CD4-positive, alpha-beta T cell treated with Interleukin-17A for 1 hour (primary cell): ENCODE results near the gene GCAT.
"Not testable (repeated sequence)": the region's sequence is repeated elsewhere in the genome, so short reads cannot be mapped to it uniquely, and the experiment has no call there.

Source experiments
- DNase-seq: peaks from one replicate; pipeline ENCODE4 v3.0.0-alpha.2; 2020

The GCAT gene

GRCh38 chr22:37782340-37783168, 25.2 kb upstream of the GCAT start:
- DNase-seq: no peak

DNA sequence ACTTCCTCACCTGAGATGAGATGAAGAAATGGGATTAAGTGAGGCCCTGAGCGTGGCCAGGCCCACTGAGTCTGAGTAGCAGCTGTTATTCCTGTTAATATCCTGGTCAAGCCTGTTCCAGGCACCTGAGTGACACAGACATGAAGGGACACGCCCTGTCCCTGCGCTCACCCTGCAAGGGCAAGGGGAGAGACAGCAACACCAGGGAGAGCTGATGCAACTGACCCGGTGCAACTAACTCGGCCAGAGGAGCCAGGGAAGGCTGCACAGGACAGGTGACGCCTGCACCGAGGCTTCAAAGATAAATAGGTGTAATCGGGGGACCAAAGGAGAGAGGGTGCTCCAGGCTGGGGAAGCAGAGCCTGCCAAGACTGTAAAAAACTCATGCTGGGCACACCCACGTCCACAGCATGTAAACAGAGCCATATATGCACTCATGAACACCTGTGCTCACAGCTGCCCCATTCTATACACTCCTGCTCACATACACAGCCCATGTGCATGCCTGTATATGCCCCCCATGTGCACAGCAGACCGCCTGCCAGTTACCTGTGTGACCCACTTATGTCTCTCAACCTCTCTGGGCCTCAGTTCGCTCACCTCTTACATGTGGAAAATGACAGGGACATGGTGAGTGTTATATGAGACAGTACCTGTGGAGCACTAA, 22.8 kb upstream of the GCAT start:
- DNase-seq: no peak

GRCh38 chr22:37790234-37790633, 17.5 kb upstream of the GCAT start:
- no peak for DNase-seq

DNA sequence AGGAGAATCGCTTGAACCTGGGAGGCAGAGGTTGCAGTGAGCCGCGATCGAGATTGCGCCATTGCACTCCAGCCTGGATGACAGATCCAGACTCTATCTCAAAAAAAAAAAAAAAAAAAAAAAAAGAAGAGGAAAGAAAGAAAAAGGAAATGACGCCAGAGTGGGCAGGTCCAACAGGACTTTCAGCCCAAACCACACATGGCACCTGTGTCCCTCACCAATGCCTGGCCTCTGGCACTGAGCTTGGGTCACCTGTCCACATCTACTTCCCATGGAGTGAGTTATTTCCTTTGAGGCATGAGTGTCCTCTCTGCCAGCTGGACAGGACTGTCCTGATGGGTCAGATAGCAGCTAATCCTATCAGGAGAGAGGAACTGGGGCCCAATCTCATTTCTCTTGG, 15.2 kb upstream of the GCAT start:
- no peak for DNase-seq

GRCh38 chr22:37794376-37794775, 13.4 kb upstream of the GCAT start:
- no peak for DNase-seq

- DNase-seq: no peak
Observed at GRCh38 chr22:37796079-37796478, 11.7 kb upstream of the GCAT start.

DNA sequence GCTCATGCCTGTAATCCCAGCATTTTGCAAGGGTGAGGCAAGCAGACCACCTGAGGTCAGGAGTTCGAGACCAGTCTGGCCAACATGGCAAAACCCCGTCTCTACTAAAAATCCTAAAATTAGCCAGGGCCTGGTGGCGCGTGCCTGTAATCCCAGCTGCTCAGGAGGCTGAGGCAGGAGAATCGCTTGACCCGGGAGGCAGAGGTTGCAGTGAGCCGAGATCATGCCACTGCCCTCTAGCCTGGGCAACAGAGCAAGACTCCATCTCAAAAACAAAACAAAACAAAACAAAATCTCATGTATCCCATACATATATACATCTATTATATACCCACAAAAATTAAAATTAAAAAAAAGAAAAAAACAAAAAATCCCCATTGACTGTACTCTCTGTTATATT, 10.5 kb upstream of the GCAT start:
- DNase-seq: not testable (repeated sequence)

GRCh38 chr22:37797874-37798500, 9.7 kb upstream of the GCAT start:
- no peak for DNase-seq

- not testable (repeated sequence) for DNase-seq
Observed at GRCh38 chr22:37799979-37800378, 7.8 kb upstream of the GCAT start.

DNA sequence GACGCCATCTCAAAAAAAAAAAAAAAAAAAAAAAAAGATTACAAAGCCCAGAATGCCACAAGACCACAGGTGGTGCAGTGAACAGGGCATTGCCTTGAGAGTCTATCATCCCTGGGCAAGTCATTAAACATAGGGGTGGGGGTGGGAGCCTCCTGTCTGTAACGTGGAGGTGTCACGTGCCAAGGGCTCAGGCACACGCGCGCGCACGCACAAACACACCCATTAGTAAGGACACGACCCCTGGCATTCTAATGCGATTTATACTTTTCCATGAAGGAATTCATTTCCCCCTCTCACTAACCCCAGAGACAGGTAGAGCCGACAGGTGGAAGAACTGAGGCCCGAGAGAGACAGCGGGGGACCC, 5.8 kb upstream of the GCAT start:
- DNase-seq: no peak

DNA sequence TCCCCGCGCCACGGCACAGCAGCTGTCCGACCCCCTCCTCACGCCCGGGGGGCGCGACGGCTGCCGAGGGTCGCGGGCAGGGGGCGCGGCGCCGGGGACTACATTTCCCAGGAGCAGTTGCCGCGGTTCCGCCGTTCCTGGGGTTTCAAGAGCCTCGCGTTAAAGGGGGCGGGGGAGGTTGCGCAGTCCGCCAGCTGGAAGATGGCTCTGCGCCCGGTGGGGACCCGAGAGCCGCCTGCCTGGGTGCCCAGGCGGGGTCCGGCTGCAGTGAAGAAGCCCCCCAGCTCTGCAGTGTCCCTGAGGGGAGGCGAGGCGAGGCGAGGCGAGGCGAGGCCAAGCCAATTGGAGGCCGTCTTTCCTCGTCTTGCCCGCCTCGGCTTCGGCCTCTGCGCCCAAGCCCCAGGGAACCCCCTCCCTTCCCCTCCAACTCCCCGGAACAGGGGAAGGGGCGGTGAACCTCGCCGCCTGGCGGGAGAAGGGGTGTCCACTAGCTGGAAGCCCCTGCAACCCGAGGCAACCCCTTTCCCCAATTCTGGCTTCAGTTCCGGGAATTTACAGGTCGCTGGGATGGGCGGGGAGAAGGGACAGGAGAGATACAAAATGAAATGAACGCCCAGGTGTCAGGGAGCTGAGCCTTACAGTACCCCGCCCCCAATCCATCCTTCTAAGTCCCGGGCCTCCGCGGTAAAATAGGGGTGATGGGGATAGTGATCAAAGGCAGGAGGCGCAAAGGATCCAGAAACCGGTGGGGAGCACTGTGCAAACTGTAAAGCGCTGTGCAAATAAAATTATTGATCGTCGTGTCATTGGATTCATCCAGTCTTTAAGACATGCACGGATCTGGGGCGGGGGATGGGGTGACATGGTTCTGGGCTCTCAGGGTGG, 5.2 kb upstream of the GCAT start:
- DNase-seq: no peak

DNA sequence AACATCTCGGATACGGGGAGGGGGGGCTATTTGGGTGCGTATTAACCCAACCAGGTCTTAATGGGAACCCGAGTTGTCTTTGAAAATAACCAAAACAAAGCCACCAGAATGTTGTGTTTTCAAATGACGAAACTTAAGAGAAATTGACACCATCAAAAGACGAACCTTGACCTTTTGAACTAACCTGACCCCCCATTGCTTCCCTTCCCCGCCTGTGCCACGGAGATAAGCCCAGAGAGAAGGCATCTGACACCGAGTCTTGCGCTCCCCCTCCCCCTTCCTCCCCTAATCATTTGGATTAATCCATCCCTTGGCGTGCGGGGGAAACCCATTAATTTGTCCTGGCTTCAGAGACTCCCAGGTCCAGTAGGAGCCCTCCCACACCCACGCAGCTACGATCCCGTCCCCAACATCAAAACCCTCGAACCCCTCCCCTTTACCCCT, 4.5 kb upstream of the GCAT start:
- no peak for DNase-seq

GRCh38 chr22:37803639-37804351, 3.9 kb upstream of the GCAT start:
- DNase-seq: no peak

DNA sequence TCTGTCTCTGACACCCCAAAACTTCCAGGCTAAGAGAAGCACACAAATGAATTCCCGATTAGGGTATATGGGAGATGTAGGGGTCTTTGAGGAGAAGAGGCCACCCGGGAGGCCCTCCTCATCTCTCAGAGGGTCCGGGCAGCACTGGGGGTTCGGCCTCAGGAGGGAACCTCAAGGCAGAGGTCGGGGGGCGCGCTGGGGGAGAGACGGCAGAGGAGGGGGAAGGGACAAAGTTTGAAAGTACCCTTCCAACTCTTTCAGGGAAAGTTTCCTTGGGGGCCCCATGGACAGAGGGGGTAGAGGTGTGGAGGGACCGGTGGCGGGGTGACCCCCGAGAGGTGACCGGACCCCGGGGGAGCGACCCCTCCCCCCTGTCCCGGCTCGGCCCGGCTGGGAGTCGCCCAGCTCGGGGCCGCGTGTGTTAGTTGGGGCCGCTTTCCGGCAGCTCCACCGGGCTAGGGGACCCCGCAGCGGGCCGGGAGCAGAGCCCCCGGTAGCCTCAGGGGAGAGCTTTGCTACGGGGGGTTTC, 3.3 kb upstream of the GCAT start:
- no peak for DNase-seq

GRCh38 chr22:37804881-37805809, 2.6 kb upstream of the GCAT start:
- DNase-seq: peak; percentile 75

DNA sequence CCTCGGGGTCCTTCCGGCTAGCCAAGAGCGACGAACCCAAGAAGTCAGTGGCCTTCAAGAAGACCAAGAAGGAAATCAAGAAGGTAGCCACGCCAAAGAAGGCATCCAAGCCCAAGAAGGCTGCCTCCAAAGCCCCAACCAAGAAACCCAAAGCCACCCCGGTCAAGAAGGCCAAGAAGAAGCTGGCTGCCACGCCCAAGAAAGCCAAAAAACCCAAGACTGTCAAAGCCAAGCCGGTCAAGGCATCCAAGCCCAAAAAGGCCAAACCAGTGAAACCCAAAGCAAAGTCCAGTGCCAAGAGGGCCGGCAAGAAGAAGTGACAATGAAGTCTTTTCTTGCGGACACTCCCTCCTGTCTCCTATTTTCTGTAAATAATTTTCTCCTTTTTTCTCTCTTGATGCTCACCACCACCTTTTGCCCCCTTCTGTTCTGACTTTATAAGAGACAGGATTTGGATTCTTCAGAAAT, 1.9 kb upstream of the GCAT start:
- DNase-seq: no peak

DNA sequence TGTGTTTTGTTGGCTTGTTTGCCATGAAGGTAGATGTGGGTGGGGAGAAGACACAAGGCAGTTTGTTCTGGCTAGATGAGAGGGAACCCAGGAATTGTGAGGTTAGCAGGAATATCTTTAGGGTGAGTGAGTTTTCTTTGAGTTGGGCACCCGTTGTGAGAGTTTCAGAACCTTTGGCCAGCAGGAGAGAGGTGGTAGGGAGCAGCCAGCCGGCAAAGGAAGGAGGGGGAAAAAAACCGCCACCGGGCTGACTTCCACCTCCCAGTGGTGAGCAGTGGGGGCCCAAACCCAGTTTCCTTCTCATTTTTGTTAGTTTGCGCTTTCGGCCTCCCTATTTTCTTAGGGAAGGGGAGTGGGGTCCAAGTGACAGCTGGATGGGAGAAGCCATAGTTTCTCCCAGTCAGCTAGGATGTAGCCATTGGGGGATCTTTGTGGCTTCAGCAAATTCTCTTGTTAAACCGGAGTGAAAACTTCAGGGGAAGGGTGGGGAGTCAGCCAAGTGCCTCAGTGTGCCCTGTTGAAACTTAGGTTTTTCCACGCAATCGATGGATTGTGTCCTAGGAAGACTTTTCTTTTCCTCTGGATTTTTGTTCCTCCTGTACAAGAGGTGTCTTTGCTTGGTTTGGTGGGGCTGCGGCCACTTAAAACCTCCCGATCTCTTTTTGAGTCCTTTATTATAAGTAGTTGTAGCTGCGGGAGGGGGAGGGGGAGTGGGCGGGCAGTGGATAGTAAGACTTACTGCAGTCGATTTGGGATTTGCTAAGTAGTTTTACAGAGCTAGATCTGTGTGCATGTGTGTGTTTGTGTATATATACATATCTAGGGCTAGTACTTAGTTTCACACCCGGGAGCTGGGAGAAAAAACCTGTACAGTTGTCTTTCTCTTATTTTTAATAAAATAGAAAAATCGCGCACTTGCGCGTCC, 1.1 kb upstream of the GCAT start:
- no peak for DNase-seq

GRCh38 chr22:37808294-37808657, 542 bp downstream of the GCAT start:
- DNase-seq: no peak

DNA sequence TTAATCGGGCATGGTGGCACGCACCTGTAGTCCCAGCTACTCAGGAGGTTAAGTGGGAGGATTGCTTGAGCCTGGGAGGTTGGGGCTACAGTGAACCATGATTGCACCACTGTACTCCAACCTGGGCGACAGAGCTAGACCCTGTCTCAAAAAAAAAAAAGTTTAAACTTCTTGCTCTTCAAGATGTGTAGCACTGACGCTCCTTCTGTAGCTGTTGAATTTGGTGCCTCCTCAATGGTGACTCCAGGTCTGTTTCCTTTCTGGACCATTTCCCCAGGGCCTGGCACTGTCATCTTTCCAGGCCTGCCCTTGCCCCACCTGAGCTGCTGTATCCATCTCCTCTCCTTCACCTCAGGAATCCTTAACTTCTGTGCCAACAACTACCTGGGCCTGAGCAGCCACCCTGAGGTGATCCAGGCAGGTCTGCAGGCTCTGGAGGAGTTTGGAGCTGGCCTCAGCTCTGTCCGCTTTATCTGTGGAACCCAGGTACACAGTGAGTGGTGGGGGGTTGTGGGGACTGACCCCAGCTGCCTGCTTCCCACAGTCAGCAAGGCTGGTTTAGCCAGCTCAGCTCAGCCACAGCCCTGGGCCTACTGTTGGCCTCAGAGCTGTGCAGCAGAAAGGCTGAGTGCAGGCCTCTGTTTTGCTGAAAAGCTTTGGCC, 2.1 kb downstream of the GCAT start:
- DNase-seq: no peak
